Measurements from ENCODE around the gene DCAF5.
A peak's percentile ranks its signal among the peaks of the same experiment; 100 is the strongest.
"Not testable (repeated sequence)": the region's sequence is repeated elsewhere in the genome, so short reads cannot be mapped to it uniquely, and the experiment has no call there.

Gene DCAF5

GRCh38 chr14:69068744-69069421 lies 84.0 kb downstream of the DCAF5 start:
- no peak for DNase-seq

DNA sequence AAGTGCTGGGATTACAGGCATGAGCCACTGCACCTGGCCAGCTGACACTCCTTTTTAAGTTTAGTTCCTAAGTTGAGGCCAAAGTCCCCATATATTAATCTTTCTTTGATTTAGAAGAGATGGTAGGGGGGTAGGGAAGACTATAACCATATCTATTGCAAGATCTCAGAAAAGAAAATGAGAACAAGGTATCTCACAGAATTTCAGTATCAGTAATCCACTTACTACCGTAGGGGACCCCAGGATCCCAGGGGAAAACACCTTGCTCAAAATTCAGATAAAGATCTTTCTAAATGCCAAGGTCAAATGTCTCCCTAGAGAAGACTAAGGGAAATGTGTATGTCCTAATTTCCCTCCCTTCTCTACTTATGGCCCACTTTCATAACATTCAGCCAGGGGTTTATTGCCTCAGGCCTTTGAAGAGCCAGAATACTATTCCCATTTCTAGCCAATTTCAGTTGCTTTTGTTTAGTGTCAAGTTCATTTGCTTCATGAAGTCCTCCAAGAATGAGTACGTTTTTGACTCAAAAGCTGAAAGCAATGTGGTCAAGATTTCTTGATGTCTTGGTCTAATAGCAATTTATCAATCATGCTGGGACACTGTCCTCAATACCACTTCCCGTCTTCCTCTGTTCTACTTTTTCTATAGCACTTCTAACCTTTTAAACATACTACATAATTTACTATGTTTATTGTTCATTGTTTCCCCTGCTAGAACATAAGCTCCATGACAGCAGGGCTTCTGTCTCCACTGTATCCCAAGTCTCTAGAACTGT lies 86.3 kb downstream of the DCAF5 start:
- DNase-seq = no peak

DNA sequence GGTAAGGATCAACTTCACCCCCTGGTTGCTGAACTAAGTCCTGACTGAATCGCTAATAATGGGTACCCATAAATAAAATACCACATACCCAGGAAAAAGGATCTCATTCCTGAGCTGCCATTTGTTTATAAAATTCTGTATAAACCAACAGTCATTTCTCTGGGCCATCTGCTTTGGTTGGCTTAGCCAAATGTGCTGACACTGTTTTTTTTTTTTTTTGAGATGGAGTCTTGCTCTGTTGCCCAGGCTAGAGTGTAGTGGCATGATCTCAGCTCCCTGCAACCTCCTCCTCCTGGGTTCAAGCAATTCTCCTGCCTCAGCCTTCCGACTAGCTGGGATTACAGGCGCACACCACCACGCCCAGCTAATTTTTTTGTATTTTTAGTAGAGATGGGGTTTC lies 87.0 kb downstream of the DCAF5 start:
- DNase-seq = not testable (repeated sequence)

GRCh38 chr14:69064596-69064995 lies 88.3 kb downstream of the DCAF5 start:
- DNase-seq = no peak

- no peak for DNase-seq
These were observed 93.0 kb downstream of the DCAF5 start for GRCh38 chr14:69059658-69060623.

DNA sequence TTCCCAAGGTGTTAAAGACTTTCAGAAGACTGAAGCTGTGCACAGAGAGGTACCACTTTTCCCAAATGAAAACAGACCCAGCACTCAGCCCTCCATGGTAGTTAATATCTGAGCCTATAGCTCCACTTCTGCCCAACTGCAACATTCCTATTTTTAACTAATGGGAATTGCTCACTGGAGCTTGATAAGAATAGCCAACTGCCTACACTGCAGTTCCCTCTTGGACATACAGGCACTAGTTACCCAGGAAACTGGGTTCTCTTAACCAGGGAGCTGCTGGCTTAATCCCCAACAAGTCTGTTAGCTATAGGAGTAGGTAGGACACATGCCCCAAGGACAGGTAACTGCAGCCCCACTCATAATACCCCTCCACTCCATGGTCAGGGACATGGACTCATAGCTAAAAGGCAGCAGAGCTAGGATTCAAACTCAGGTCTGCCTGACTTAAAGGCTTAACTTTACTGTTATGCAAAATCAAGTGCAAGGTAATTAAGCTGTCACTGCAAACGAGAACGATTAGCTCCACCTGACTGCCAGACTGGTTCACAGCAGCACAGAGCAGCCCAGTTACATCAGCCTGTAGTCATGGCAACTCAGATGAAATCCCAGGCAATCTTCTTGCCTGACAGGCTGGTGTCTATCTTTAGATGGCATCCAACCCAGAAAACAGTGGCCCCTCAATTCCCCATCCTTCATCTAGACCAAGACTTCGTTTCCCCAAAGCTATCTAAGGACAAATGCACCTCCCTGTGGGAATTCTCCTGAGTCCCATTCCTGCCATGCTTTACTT lies 96.7 kb downstream of the DCAF5 start:
- peak in 1 of 2 experiments; percentile 16 for DNase-seq

DNA sequence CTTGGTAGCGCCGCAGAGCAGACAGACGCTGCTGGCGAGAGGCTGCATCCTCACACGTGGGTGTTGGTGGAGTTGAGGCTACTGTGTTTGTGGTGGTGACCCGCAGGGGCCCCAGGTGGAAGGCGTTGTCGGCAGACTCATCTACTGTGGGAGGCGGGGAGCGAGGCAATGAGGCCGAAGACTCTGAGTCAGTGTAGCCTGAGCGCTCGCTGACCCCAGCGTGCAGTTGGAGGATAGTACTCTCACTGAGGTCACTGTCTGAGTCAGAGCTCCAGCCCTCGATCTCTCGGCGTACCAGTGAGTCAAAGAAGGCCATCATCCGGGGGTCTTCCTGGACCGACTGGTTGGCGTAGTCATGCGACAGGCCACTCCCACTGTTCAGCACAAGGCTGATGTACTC lies 97.8 kb downstream of the DCAF5 start:
- no peak for DNase-seq

DNA sequence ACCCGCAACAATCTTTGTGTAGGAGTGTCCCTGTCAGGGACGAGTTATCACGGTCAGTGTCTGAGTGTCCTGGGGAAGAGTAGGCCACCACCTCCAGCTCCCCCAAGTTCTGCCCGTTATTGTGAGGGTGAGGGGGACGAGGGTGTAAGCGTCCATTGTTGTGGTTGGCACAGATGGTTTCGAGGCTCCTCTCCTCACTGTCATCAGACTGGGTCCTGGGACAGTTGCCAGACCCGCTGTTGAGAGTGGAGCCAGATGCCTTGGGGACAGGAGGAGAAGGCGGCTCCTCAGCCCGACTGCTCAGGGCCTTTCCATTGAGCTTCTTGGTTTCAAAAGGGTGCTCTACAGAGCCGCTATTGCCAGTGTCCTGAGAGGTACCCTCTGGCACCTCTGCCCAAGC lies 98.9 kb downstream of the DCAF5 start:
- no peak for DNase-seq

DNA sequence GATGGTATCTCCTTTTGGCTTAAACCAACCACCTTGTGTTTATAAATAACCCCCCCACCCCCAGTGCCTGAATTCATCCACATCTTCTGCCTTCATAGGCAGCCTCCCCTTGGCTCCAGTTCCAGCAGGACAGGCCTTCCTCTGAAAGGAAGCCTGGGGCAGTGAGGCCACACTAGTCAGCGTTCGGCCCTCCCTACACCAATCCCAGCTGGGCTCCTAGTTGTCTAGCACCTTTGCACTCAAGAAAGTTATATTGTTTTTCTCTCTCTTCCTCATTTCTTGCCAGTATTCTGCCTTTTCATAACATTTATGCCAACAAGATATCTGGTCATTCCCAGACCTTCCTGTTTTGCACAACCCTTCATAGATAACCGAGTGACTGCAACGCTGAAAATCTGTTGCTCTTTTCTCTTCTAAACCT lies 100.7 kb downstream of the DCAF5 start:
- DNase-seq = no peak

DNA sequence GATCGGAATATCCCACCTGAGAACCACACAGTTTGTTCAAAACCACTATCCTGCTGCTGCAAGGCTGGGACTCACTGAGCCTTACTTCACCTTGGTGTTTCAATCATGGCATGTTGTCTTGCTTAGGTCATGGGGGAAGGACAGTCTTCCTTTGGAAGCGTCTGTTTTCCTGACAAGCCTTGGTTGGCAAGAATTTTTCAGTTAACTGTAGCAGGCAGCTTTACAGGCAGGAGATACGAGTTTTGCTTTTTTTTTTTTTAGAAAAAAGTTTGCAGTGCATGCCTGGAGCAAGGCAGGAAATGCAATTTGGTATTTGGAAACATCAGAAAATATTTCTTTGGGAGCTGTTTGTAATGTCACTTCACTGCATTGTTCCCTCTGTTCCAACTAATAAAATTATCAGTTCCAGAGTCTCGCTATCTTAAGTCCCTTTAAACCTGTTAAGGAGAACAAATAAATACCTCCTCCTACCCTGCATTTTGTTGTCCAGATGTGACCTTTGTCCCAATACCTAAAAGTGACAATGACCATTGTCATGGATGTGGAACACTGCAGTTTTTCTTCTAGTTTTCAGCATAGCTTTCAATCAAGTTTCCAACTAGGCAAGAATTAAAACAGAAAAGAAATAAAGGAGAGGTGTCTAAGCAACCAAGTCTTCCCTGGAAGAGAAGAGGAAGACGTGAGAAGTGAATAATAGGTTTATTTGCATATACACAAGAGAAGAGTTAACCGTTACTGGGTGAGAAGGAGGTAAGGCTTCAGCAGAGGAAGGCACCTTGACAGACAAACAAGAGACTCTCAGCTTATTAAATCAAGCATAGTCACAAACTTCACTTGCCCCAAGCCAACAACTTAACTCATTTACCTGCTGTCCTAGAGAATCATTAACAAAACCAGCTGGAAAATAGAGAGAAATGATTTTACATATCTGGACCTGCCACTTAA lies 102.4 kb downstream of the DCAF5 start:
- no peak for DNase-seq

- DNase-seq = no peak
These were observed 103.2 kb downstream of the DCAF5 start for GRCh38 chr14:69049675-69050074.

DNA sequence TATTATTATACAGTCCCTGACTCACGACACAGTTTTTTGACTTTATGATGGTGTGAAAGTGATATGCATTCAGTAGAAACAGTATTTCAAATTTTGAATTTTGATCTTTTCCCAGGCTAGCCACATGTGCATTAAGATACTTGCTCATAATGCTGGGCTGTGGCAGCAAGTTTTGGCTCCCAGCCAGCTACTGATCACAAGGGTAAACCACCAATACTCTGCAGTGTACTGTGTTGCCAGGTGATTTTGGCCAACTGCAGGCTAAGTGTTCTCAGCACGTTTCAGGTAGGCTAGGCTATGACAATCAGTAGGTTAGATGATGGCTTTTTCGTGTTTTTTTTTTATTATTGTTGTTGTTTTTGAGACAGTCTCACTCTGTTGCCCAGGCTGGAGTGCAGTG lies 104.5 kb downstream of the DCAF5 start:
- no peak for DNase-seq

DNA sequence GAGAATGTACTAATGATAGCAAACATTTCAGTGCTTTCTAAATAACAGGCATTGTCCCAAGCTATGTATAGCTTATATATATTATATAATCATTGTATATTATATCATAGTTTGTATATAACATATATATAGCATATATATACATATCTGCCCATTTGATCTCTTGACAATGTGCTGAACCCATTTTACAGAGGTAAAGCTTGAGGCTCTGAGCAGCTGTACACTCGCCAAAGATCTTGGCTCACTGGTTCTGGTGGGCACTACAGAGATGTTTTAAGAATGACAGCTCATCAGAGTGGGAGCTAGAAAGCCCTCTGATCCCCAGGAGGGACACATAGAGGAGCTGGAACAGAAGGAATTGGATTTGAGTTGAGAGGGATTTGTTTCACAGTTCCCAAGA lies 105.7 kb downstream of the DCAF5 start:
- DNase-seq = no peak

DNA sequence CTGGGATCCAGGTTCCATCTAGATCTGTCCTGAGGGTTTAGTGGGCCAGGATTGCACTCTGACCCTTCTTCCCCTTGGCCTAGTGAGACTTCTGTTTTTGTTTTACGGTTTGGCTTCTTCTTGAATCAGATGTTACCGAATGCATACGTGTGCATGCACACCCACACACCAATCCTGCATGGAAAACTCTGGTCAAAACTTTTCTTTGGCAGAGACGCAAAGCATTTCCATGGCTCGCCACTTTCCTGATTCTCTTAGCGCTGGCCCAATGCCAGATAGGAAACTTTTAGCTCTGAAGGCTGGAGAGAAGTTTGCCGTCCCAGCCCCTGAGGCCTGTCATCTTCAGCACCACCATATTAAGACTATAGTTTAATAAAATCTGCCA lies 106.5 kb downstream of the DCAF5 start:
- no peak for DNase-seq

GRCh38 chr14:69045857-69046475 lies 107.0 kb downstream of the DCAF5 start:
- no peak for DNase-seq

DNA sequence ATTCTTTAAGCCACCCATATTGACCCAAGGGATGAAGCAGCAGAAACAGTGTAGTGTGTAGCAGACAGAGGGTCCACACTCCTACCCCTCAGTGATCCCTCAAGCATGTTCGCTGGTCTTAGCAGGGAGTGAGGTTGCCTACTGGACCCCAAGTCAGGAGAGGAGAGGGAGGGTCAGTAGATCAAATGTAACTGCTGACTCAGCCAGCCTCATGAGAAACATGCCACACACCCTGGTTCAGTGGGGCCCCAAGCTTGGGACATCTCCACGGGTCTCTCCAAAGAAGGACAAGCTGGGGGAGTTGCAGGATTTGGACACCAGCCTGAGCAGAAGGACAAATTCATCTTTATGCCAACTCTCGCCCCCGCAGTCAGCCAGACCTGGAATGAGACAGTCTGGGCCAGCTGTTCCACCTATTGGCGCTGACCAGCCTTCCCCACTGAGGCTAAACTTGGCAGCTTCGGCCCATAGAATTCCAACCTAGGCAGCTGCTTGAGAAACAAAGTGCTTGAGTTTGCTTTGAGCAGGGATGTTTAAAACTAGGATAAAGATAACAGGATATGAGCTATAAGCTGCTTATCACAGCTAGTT lies 107.9 kb downstream of the DCAF5 start:
- no peak for DNase-seq

DNA sequence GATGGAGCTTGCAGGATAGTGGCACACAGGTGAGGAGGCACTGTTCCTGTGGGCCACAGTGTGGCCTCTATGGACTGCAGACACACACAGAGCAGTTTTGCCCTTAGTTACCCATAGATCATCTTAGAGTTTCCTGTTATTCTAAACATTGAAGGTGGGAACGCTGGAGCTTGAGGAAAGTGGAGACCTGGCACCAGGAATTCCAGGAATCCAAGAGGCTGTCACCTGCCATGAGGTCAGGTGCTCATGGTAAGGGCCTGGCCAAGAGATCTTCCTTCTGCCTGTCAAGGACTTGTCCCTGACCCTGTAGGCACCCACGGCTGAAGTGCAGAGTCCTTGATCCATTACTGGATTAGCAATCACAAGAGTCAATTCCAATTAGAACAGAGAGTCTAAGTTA lies 108.6 kb downstream of the DCAF5 start:
- no peak for DNase-seq

- DNase-seq = no peak
These were observed 109.2 kb downstream of the DCAF5 start for GRCh38 chr14:69043596-69044260.

DNA sequence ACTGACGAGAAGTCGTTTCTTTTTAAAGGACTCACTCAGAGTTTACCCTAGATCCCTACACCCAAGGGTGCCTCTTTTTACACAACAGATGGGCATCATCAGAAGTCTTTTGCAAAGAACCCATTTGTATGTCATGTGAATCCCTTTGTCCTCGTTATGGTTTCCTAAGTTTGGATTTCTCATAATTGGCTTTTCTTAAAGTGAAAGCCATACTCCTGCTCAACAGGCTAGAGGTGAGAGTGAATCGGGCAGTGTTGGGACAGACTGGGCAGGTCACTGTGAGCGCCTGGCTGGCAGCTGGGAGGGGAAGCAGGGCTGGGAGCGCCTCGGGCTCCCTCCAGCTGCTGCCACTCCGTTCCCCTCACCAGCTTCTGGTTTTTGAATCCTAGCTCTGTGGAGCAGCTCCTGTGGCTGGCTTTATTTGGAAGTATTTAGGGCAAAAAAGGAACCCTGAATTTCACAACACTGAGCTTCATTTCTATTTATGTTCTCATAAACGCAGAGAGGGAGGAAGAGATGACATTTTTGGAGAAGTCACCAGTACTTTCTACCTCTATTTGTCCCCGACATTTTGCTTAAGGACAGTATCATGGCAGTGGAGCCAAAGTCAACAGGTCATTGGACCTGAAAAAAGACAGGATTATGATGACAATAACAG lies 110.0 kb downstream of the DCAF5 start:
- no peak for DNase-seq
